ENCODE measurements around the gene IRS4. TPM values are rescaled to one million over a fixed set of nuclear protein-coding genes. Genes with fewer than 3 reads are reported as not detected.
A peak's percentile ranks its signal among the peaks of the same experiment; 100 is the strongest.

The IRS4 gene
- not detected for total RNA-seq

DNA sequence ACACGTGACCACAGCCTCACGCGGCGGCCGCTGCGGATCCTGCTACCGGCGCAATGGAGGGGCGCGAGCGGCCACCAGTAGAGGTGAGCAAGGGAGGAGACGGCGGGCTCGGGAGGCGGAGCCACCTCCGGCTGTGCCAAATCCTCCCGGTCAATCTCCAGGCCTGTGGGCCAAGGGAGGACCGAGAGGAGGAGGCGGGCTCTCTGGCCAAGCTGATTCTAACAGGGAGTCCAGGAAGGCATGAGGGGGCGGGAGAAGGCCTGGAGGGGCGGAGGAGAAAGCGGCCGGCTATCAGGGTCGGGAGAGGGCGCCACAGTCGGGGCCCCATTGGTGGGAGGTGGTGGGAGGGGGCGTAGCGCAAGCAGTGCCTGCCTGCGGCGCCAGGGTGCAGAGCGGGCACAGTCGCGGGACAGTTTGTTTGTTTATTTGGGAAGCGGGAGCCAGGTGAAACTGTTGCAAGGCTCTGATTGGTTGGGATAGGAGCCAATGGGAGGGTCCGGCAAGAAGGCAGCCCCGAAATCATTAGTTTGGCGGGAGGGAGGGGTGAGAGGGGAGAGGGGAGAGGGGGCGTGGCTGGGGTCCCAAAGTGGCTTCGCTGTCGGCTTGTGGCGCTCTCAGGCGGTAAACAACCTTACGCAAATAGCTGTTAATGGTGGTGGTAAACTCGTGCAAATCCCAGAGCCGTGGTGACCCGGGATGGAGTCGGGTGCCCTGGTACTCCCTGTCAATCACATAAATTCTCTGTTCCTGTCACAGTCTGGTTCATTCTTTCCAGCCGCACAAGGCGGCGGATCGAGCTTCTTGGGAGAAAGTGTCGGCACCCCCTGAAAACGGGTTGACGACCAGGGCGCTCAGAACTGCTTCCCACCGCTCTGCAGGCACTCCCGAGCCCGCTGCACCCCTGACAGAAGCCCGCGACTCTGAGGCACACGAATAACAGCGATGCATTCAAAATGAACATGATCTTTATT lies at the start of gene IRS4:
Gene IRS4 (minus strand): TSS at position 55 of the 971 bp plus-strand sequence.
- ATAC-seq (replicated peaks in 1 of 2) (no peak), DNase-seq (no peak)
- Mint-ChIP-seq H3K36me3 (ENCODE audit: insufficient read depth in 2 of 2) (no peaks in the 10 kb centered on the region), H3K9me3 (no peaks in the 10 kb centered on the region), H3K27me3 (ENCODE audit: low read depth) (peaks cover 52% of the 10 kb centered on the region), H3K4me1 (ENCODE audit: low read depth) (no peaks in the 10 kb centered on the region), H3K4me3 (peak within 1 kb of the TSS; percentile 31 to 50), H3K27ac (no peak within 1 kb of the TSS)

DNA sequence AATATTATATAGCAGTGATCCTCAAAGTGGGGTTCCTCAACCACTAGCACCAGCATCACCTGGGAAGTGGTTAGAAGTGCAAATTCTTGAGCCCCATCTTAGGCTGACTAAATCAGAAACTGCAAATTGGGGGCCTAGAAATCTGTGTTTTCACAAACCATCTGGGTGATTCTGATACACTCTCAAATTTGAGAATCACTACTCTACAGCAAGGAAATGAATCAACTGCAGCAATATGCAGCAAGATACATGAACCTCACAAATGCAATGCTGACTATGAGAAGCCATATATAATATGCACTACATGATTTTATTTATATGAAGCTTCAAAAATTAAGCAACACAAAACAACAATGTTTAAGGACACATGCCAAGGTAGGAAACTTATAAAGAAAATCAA lies 36.2 kb upstream of the IRS4 start:
- DNase-seq = no peak
- ATAC-seq (replicated peaks in 1 of 2) = peak; percentile 22 to 39
- H3K27me3 Mint-ChIP-seq (ENCODE audit: low read depth) = peaks cover 8% of the 10 kb centered on the region

DNA sequence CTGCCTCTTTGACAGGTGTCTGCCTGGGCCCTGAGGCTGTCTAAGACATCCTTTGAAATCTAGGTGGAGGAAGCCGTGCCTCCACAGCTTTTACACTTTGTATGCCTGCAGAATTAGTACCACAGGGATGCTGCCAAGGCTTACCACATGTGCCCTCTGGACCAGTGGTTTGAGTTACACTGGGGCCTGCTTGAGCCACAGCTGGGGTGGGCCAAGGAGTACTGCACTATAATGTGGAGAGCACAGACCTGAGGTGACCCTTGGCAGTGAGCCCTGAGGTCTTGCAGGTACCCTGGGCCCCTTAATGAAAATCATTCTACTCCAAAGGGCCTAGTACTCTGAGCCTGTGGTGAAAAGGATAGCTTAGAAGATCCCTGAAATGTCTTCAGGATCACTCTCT lies 27.2 kb upstream of the IRS4 start:
- ATAC-seq (replicated peaks in 1 of 2) (no peak), DNase-seq (no peak)
- Mint-ChIP-seq H3K9me3 (no peaks in the 10 kb centered on the region), H3K27me3 (ENCODE audit: low read depth) (no peaks in the 10 kb centered on the region), H3K4me3 (no peak overlapping the region), H3K36me3 (ENCODE audit: insufficient read depth in 2 of 2) (no peaks in the 10 kb centered on the region), H3K4me1 (ENCODE audit: low read depth) (no peaks in the 10 kb centered on the region), H3K27ac (no peak overlapping the region)

More for the DNA sequence above, 36.2 kb upstream of the IRS4 start:
- Mint-ChIP-seq H3K4me3 (no peak overlapping the region), H3K9me3 (peaks cover 0 to 3% of the 10 kb centered on the region in 2 donors), H3K4me1 (ENCODE audit: low read depth) (no peaks in the 10 kb centered on the region), H3K27ac (no peak overlapping the region), H3K36me3 (ENCODE audit: insufficient read depth in 2 of 2) (no peaks in the 10 kb centered on the region)

DNA sequence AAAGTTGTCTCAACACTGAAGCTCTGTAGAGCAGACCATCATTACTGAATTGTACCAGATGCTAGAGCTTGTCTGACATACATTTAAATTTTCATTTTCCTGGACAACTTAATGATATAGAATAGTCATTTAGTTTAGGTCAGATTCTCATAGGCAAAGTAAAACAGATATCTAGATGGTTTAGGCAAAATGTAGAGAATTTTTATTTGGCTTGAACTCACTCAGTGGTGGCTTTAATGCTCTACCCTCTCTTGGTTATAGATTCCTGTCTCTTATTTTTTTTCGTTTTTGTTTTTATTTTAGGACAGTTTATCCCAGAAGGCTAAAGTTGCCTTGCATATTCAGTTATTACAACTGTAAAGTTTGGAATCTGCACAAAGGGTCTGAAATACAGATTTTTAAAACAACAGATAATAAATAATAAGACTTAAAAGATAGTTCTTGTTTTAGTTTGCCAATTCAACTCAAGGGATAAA lies 4.0 kb upstream of the IRS4 start:
- no peaks in the 10 kb centered on the region for H3K4me1 Mint-ChIP-seq (ENCODE audit: low read depth)
- peaks cover 28% of the 10 kb centered on the region for H3K27me3 Mint-ChIP-seq (ENCODE audit: low read depth)
- no peak overlapping the region for H3K27ac Mint-ChIP-seq
- H3K36me3 Mint-ChIP-seq (ENCODE audit: insufficient read depth in 2 of 2) = no peaks in the 10 kb centered on the region
- ATAC-seq (replicated peaks in 1 of 2) (no peak), DNase-seq (no peak)
- no peak overlapping the region for H3K4me3 Mint-ChIP-seq
- H3K9me3 Mint-ChIP-seq = no peaks in the 10 kb centered on the region

DNA sequence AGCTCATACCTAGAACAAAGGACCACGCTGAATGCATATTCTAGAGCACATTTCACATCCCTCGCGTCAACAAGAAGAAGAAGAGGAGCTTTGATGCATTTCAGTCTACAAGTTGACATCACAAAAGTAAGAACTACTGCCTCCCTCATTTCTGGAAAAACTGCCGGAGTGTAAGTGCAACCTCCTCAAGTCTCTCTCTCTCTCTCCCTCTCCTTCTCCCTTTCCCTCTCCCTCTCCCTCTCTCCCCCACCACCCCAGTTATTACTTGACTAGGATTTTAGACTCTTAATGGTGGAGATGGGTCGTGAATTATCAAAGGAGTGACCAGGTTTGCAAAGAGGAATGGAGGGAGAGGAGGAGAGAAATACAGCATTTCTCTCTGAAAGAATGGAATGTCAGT lies 1.4 kb upstream of the IRS4 start:
- no peak for ATAC-seq (replicated peaks in 1 of 2)
- Mint-ChIP-seq H3K36me3 (ENCODE audit: insufficient read depth in 2 of 2) (no peaks in the 10 kb centered on the region), H3K4me3 (no peak overlapping the region), H3K4me1 (ENCODE audit: low read depth) (no peaks in the 10 kb centered on the region), H3K27ac (no peak overlapping the region), H3K27me3 (ENCODE audit: low read depth) (peaks cover 52% of the 10 kb centered on the region), H3K9me3 (no peaks in the 10 kb centered on the region)
- no peak for DNase-seq

DNA sequence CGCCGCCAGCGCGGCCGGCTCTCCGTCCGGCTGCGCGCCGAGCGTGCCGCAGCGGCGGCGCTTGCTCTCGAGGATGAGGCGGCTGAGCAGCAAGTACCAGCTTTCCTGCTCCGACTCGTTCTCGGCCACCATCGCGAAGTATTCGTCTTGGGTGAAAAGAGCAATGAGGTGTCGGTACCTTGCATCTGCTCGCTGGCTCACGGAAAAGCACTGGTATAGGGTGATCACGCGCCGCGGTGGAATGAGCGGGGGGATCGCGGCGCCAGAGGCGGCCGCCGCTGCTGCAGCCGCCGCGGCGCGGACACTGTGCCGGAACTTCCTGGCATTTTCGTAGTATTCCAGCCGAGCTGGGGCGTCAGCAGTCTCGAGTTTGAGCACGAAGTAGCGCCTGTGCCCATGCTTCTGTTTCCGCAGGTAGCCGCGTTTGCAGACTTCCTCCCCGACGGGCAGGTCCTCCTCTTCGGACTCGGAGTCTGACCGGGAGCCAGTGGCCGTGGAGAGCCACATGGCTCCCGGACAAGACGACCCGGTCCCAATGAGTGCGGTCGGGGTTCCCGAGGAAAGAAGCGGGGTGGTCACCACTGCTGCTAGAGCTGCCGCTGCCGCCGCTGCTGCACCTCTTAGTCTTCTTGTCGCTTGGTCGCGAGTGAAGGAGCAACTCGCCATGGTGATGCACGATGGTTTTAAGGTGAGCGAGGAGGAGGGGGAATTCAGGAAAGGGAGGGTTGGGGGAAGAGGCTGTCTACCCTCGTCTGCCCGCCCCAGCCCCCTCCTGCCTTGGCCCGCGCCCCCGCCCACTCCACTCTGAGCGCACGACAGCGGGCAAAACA lies 469 bp downstream of the IRS4 start:
- Mint-ChIP-seq H3K27ac (no peak overlapping the region), H3K9me3 (no peaks in the 10 kb centered on the region), H3K4me3 (peak overlapping the region; percentile 31 to 50), H3K4me1 (ENCODE audit: low read depth) (no peaks in the 10 kb centered on the region), H3K36me3 (ENCODE audit: insufficient read depth in 2 of 2) (no peaks in the 10 kb centered on the region), H3K27me3 (ENCODE audit: low read depth) (peaks cover 61% of the 10 kb centered on the region)
- no peak for DNase-seq
- ATAC-seq (replicated peaks in 1 of 2) = no peak

DNA sequence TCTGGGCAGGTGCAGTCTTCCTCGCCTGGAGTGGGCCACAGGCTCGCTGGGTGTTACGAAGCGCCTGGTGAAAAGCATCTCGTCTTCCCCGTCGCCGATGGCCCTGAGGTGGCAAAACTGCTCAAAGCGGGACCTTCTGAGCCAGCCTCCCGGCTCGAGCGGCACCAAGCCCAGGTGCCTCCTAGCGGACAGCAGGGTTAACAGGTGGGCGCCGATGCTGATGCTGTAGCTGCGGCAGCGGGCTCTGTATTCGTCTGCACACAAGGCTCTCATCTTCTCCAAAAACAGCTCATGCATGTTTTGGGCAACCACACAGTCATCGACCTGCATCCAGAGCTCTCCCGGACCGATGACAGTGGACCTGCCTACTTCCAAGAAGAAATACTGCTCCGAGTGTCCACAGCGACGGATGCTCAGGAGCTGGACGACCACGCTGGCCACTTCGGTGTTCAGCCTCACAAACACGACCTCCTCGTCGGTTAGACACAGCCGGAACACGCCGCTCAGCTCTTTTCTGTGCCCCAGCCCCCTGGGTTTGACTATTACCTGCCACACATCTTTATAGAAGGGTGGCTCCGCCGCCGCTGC lies 1.2 kb downstream of the IRS4 start:
- no peak overlapping the region for H3K27ac Mint-ChIP-seq
- no peaks in the 10 kb centered on the region for H3K4me1 Mint-ChIP-seq (ENCODE audit: low read depth)
- DNase-seq (no peak), ATAC-seq (replicated peaks in 1 of 2) (no peak)
- peaks cover 68% of the 10 kb centered on the region for H3K27me3 Mint-ChIP-seq (ENCODE audit: low read depth)
- H3K9me3 Mint-ChIP-seq = no peaks in the 10 kb centered on the region
- H3K36me3 Mint-ChIP-seq (ENCODE audit: insufficient read depth in 2 of 2) = no peaks in the 10 kb centered on the region
- peak overlapping the region in 1 of 2 donors; percentile 32 for H3K4me3 Mint-ChIP-seq

DNA sequence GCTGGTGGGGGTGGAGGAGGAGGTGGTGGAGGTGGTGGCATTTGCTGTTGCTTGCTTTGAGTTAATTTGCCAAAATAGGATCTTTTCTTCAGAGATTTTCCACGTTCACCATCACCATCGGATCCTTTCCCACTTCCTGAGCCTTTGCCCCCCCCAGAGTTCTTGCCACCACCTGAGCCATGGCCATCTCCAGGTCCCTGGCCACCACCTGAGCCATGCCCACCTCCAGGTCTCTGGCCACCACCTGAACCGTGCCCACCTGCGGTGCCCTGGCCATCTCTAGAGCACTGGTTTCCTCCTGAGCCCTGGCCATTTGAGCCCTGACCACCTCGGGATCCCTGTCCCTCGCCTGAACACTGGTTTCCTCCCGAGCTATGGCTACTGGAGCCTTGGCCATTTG lies 1.9 kb downstream of the IRS4 start:
- DNase-seq (no peak), ATAC-seq (replicated peaks in 1 of 2) (no peak)
- Mint-ChIP-seq H3K4me1 (ENCODE audit: low read depth) (no peaks in the 10 kb centered on the region), H3K36me3 (ENCODE audit: insufficient read depth in 2 of 2) (no peaks in the 10 kb centered on the region), H3K27ac (no peak overlapping the region), H3K9me3 (no peaks in the 10 kb centered on the region), H3K4me3 (no peak overlapping the region), H3K27me3 (ENCODE audit: low read depth) (peaks cover 74% of the 10 kb centered on the region)

DNA sequence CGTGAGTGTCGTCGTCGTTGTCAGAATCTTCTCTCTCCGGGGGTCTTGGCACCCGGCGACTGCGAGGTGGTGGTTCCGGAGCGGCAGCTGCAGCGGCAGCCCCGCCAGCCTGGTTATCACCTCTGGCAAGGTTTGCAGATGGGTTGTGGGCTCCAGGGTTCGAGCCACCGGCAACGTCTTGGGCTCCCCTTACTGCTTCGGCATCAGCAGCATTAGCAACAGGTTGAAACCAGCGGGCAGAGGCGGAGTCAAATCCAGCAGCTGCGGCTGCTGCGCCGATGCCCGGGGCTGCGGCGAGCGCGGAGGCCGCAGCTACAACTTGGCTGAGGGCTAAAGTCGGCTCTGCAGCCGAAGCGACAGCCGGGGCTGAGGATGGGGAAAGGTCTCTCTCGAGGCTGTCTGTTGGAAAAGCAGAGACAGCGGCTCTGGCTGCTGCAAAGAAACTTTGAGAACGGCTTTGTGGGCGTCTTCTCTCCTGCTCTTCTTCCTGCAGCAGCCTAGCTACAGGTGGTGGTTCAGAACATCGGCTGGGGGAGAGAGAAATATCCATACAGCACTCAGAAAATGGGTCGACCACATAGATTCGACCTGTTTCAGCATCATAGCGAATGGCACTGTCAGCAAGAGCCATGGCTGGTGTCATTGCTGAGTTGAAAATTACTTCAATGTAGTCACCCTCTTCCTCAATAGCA lies 3.6 kb downstream of the IRS4 start:
- ATAC-seq (replicated peaks in 1 of 2) (no peak), DNase-seq (no peak)
- Mint-ChIP-seq H3K27ac (no peak overlapping the region), H3K4me3 (no peak overlapping the region), H3K27me3 (ENCODE audit: low read depth) (peaks cover 81% of the 10 kb centered on the region), H3K36me3 (ENCODE audit: insufficient read depth in 2 of 2) (no peaks in the 10 kb centered on the region), H3K9me3 (no peaks in the 10 kb centered on the region), H3K4me1 (ENCODE audit: low read depth) (no peaks in the 10 kb centered on the region)

DNA sequence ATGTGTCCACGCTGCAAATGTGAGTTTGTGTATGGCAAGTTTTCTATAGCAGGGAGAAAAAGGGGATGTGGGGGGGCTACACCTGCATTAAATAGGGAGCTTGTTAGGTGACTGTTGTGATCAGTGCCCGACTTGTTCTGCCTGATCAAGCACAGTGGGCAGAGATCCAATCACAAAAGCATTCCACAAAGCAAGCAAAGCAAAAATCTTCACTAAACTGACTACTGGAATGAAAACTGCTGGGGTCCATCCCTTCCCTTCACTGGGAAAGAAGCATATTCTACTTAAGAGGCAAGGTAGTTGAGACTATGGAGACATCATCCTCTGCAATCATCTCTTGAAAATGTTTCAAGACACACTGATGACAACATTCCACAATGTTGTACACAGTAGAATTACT lies 5.2 kb downstream of the IRS4 start:
- no peak for DNase-seq
- ATAC-seq (replicated peaks in 1 of 2) = no peak
- H3K4me3 Mint-ChIP-seq = no peak overlapping the region
- no peaks in the 10 kb centered on the region for H3K36me3 Mint-ChIP-seq (ENCODE audit: insufficient read depth in 2 of 2)
- H3K4me1 Mint-ChIP-seq (ENCODE audit: low read depth) = no peaks in the 10 kb centered on the region
- H3K27ac Mint-ChIP-seq = no peak overlapping the region
- no peaks in the 10 kb centered on the region for H3K9me3 Mint-ChIP-seq
- peaks cover 79% of the 10 kb centered on the region for H3K27me3 Mint-ChIP-seq (ENCODE audit: low read depth)

DNA sequence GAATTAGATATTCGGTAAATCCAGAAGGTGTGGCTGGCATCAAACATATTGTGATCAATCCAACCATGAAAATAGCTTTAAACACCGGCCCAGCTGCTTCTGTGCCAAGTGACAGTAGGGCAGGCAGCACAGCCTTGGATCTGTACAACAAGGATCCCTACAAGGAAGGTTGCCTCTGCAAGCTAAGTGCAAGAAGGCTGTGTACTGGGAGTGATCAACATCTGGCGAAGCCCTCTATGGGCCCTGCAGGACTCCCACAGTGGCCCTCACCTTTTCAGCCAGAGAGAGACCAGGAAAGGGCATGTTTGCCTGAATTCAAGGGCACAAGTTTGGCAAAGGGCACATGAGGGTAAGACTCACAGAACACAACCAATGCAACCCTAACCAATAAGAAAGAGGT lies 9.6 kb downstream of the IRS4 start:
- Mint-ChIP-seq H3K9me3 (no peaks in the 10 kb centered on the region), H3K27me3 (ENCODE audit: low read depth) (peaks cover 43% of the 10 kb centered on the region), H3K4me1 (ENCODE audit: low read depth) (no peaks in the 10 kb centered on the region), H3K36me3 (ENCODE audit: insufficient read depth in 2 of 2) (no peaks in the 10 kb centered on the region), H3K27ac (no peak overlapping the region), H3K4me3 (no peak overlapping the region)
- no peak for ATAC-seq (replicated peaks in 1 of 2)
- DNase-seq = no peak

DNA sequence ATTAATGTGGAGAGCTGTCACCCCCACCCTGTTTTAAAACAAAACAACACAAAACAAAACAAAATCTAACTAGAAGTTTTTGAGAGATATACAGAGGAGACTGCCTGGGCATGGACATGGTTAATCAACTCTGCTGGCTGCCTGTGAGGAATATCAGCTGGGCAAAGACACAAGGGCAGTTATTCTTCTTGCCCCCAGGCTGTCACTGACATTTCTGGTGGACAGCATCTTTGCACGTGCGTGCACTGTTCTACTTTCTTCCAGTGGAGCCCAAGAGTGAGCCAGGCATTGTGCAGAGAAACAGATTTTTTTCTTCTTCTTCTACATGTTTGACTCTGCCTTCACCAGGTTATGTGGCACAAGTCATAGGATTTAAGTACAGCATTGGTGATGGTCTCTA lies 13.8 kb downstream of the IRS4 start:
- H3K4me3 Mint-ChIP-seq = no peak overlapping the region
- H3K27ac Mint-ChIP-seq = no peak overlapping the region
- DNase-seq (no peak), ATAC-seq (replicated peaks in 1 of 2) (no peak)
- no peaks in the 10 kb centered on the region for H3K4me1 Mint-ChIP-seq (ENCODE audit: low read depth)
- H3K36me3 Mint-ChIP-seq (ENCODE audit: insufficient read depth in 2 of 2) = no peaks in the 10 kb centered on the region
- peaks cover 20% of the 10 kb centered on the region for H3K27me3 Mint-ChIP-seq (ENCODE audit: low read depth)
- peaks cover 0 to 2% of the 10 kb centered on the region in 2 donors for H3K9me3 Mint-ChIP-seq

Measured in activated T-cell treated with anti-CD3 and anti-CD28 coated beads, Interleukin-2, amount 50 U/mL, for 72 hours (primary cell).